Neuron (in vitro differentiated cells): ENCODE measurements around the gene IL16.

ENCODE experiments used
- H2AFZ ChIP-seq: one replicate; pipeline ENCODE4 v1.6.1; 2013; ENCODE audit warnings: low read depth, mild to moderate bottlenecking, inconsistent platforms, low read length, moderate library complexity
- H3K27me3 ChIP-seq: one replicate; pipeline ENCODE4 v1.6.1; 2013; ENCODE audit warnings: low read length; ENCODE audit not compliant: insufficient read depth
- H3K36me3 ChIP-seq: one replicate; pipeline ENCODE4 v1.6.1; 2013; ENCODE audit warnings: low read length; ENCODE audit not compliant: insufficient read depth
- H3K4me1 ChIP-seq: one replicate; pipeline ENCODE4 v1.6.1; 2013; ENCODE audit warnings: low read length; ENCODE audit not compliant: insufficient read depth
- H3K4me3 ChIP-seq: 2 replicates; pipeline ENCODE4 v1.5.1; 2013; ENCODE audit warnings: mild to moderate bottlenecking, low read length, moderate library complexity
- H3K9me3 ChIP-seq: one replicate; pipeline ENCODE4 v1.6.1; 2013; ENCODE audit warnings: low read length

IL16 gene

GRCh38 chr15:81270781-81271491 lies 74.3 kb downstream of the IL16 start:
- Histone ChIP-seq H3K9me3 (no peaks in the 10 kb centered on the region), H2AFZ (no peak overlapping the region), H3K36me3 (no peaks in the 10 kb centered on the region), H3K27me3 (no peaks in the 10 kb centered on the region), H3K4me1 (peaks cover 2% of the 10 kb centered on the region), H3K4me3 (no peak overlapping the region)

GRCh38 chr15:81271761-81272644 lies 75.3 kb downstream of the IL16 start:
- H3K4me3 ChIP-seq, result no peak overlapping the region
- H3K27me3 ChIP-seq, result no peaks in the 10 kb centered on the region
- no peaks in the 10 kb centered on the region for H3K9me3 ChIP-seq
- H3K4me1 ChIP-seq, result no peaks in the 10 kb centered on the region
- no peaks in the 10 kb centered on the region for H3K36me3 ChIP-seq
- no peak overlapping the region for H2AFZ ChIP-seq

- Histone ChIP-seq H3K4me3 (no peak overlapping the region), H3K27me3 (no peaks in the 10 kb centered on the region), H3K4me1 (no peaks in the 10 kb centered on the region), H3K36me3 (no peaks in the 10 kb centered on the region), H3K9me3 (no peaks in the 10 kb centered on the region), H2AFZ (no peak overlapping the region)
These were observed 76.5 kb downstream of the IL16 start for GRCh38 chr15:81273200-81273599.

GRCh38 chr15:81273855-81274254 lies 77.2 kb downstream of the IL16 start:
- Histone ChIP-seq H3K27me3 (no peaks in the 10 kb centered on the region), H3K36me3 (no peaks in the 10 kb centered on the region), H3K9me3 (no peaks in the 10 kb centered on the region), H3K4me3 (no peak overlapping the region), H3K4me1 (no peaks in the 10 kb centered on the region), H2AFZ (no peak overlapping the region)

- no peak overlapping the region for H2AFZ ChIP-seq
- no peaks in the 10 kb centered on the region for H3K36me3 ChIP-seq
- no peaks in the 10 kb centered on the region for H3K27me3 ChIP-seq
- no peaks in the 10 kb centered on the region for H3K4me1 ChIP-seq
- no peak overlapping the region for H3K4me3 ChIP-seq
- no peaks in the 10 kb centered on the region for H3K9me3 ChIP-seq
These were observed 77.6 kb downstream of the IL16 start for GRCh38 chr15:81274255-81274654.

- Histone ChIP-seq H2AFZ (no peak overlapping the region), H3K4me3 (no peak overlapping the region), H3K9me3 (no peaks in the 10 kb centered on the region), H3K4me1 (no peaks in the 10 kb centered on the region), H3K36me3 (no peaks in the 10 kb centered on the region), H3K27me3 (no peaks in the 10 kb centered on the region)
These were observed 78.4 kb downstream of the IL16 start for GRCh38 chr15:81274931-81275707.

- Histone ChIP-seq H3K9me3 (no peaks in the 10 kb centered on the region), H2AFZ (no peak overlapping the region), H3K4me3 (no peak overlapping the region), H3K4me1 (no peaks in the 10 kb centered on the region), H3K27me3 (no peaks in the 10 kb centered on the region), H3K36me3 (no peaks in the 10 kb centered on the region)
These were observed 79.2 kb downstream of the IL16 start for GRCh38 chr15:81275711-81276392.

GRCh38 chr15:81276967-81277366 lies 80.3 kb downstream of the IL16 start:
- Histone ChIP-seq H2AFZ (no peak overlapping the region), H3K4me1 (no peaks in the 10 kb centered on the region), H3K27me3 (peaks cover 1% of the 10 kb centered on the region), H3K36me3 (no peaks in the 10 kb centered on the region), H3K4me3 (no peak overlapping the region), H3K9me3 (no peaks in the 10 kb centered on the region)

- Histone ChIP-seq H3K36me3 (no peaks in the 10 kb centered on the region), H3K4me3 (no peak overlapping the region), H3K27me3 (peaks cover 5% of the 10 kb centered on the region), H3K9me3 (no peaks in the 10 kb centered on the region), H2AFZ (no peak overlapping the region), H3K4me1 (no peaks in the 10 kb centered on the region)
These were observed 81.2 kb downstream of the IL16 start for GRCh38 chr15:81277851-81278250.

- Histone ChIP-seq H3K27me3 (peaks cover 5% of the 10 kb centered on the region), H3K36me3 (no peaks in the 10 kb centered on the region), H3K9me3 (no peaks in the 10 kb centered on the region), H3K4me1 (no peaks in the 10 kb centered on the region), H2AFZ (no peak overlapping the region), H3K4me3 (no peak overlapping the region)
These were observed 81.8 kb downstream of the IL16 start for GRCh38 chr15:81278306-81279029.

GRCh38 chr15:81279621-81280485 lies 83.2 kb downstream of the IL16 start:
- Histone ChIP-seq H2AFZ (no peak overlapping the region), H3K4me3 (no peak overlapping the region), H3K9me3 (no peaks in the 10 kb centered on the region), H3K4me1 (no peaks in the 10 kb centered on the region), H3K36me3 (no peaks in the 10 kb centered on the region), H3K27me3 (peaks cover 5% of the 10 kb centered on the region)
